NCI-H2029 treated with DMSO at 0.1 percent for 48 hours (cell line): Measurements from ENCODE around the gene TEK.

ENCODE experiments used
- DNase-seq: peaks from one replicate; lab custom pipeline; 2025; lab: John Stamatoyannopoulos, UW

TEK gene

GRCh38 chr9:27179245-27179865 is 70.3 kb downstream of the TEK start:
- DNase-seq, result no peak

DNA sequence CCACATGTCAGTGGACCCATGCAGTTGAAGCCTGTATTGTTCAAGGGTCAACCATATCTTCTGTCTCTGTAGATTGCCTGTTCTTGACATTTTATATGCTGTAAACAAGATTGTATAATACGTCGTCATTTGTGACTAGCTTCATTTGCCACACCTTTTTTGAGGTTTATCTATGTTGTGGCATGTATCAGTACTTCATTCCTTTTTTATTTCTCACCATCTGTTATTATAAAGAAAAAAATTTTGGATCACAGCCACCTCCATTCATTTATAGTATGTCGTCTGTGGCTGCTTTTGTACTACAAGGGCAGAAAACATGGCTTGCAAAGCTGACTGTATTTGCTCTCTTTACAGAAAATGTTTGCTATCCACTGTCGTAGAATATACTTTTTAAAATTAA is 72.4 kb downstream of the TEK start:
- DNase-seq, result no peak

DNA sequence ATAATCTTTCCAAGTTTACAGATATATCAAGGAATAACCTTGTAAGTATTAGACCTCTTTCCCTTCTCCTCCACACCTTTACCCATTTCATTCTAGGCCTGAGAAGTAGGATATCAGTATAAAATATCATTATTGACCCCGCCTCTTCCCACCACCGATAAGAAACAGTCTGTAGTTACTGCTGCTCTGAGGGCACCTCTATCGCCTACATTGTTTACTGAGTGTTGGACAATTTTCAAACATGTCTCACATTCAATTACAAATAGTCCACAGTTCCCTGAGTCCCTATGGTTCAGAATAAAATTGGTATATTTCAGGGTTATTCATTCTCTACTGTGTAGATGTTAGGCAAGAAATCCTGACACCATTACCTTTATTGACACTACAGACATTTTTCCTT is 73.4 kb downstream of the TEK start:
- DNase-seq, result no peak

DNA sequence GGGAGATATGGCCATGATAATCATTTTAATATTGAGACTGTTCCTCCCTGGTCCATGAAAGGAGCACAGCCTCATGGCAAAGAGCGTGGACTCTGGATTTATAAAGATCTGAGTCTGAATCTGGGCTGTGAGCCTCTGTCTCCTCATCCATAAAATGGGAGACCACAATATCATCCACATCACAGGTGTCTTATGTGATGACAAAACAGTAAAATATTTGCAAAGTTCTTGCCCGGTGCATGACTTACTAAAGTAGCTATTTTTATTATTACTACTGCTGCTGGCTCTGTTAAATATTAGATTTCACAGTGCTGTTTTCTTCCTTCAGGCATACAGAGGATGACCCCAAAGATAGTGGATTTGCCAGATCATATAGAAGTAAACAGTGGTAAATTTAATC is 74.1 kb downstream of the TEK start:
- no peak for DNase-seq

DNA sequence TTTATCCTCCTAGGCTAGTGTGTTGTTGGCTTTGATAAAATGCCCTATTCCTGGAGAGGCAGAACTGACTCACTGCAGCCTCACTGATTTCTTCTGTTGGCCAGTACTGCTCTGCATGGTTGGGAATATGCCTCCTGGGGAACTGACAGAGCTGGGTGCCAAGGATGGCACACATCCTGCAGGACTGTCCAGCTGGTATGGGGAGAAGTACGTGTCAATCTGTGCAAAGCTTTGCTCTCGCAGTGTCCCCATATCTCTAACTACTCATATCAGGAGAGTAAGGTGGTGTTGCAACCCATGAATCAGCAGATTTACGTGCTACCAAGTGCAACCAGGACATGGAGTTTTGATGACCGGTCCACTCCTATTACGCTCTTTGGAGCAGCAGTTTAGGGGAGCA is 74.7 kb downstream of the TEK start:
- no peak for DNase-seq

- DNase-seq, result peak; percentile 52
Observed at GRCh38 chr9:27184556-27185351, 75.7 kb downstream of the TEK start.

DNA sequence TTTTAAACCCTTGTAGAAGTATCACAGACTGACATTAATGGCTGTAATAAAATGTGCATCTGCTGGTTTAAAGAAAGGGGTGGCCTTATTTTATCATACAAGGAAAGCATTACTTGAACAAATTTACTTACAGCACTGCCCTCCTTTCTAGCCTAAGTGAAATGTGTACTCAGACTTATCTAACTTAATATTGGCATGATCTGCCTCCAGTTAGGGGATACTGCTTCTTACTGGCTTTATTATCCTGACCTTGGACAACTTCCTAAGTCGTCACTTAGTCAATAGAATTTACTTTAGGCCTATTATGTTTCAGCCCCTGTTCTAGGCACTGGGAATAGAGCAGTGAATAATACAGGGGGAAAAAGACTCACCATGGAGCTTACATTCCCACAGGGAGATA is 79.4 kb downstream of the TEK start:
- no peak for DNase-seq

GRCh38 chr9:27189426-27189825 is 80.4 kb downstream of the TEK start:
- DNase-seq, result no peak

GRCh38 chr9:27192291-27192960 is 83.4 kb downstream of the TEK start:
- no peak for DNase-seq

GRCh38 chr9:27193886-27194285 is 84.9 kb downstream of the TEK start:
- no peak for DNase-seq

DNA sequence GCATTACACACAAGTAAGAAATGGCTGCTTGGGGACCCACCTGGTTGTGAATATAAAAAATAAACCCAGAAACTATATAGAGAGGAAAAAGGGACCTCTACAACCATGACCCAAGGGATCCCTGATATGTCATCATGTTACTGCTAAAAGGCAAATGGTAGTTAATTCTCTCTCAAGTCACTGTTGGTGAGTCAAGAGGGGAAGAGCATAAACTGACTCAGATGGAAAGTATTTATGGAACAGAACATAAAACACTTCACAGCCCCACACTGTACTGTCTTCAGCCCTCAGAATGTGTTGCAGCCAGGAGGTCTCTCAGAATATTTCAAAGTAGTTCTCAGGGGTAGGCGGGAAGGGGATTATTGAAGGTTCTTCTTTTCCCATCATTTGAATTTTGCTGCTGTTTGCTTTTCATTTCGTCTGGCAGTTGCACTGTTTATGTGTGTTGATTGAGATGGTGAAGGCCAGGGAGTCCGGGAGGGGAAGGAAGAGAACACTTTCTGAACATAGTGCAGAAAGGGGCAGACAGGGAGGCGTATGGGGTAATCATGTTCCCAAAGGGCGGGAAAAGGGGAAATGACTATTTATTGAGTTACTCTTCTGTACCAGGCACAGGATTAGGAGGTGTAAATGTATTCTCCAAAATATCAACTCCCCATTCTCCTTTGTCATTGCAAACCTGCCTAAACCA is 85.5 kb downstream of the TEK start:
- DNase-seq, result no peak

DNA sequence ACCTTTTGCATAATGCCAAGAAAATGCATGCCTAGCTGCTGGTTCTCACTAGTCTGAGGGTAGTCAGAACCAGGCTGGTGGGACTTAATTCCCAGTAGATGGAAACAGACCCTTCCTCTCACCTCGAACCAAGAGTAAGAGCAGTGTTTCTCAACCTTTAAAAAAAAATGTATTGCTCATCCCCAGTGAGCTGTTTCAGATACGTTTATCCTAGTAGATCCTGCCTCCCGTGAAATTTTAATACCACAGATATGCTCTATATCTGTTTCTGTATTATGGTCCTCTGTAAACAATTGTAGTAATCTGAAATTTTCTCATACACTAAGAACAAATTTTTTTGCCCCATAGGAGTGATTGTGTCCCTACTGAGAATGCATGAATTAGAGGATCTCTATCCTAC is 86.2 kb downstream of the TEK start:
- no peak for DNase-seq

GRCh38 chr9:27196383-27196782 is 87.4 kb downstream of the TEK start:
- no peak for DNase-seq

DNA sequence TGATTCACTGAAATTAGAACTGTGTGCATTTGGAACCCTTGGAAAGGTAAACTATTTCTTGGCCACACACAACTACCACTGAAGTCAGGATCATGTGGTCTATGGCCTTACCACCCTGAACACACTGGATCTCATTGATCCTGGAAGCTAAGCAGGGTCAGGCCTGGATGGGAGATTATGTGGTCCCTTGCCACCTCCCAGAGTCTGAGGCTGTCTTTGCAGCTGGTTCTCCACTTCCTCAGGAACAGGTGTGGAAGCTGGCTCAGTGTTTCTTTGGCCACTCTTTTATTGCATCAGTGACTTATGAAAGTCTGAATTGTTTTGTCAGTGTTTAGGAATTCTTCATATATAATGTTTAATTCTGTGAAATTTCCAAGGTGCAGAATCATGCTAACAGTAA is 89.2 kb downstream of the TEK start:
- DNase-seq, result no peak

DNA sequence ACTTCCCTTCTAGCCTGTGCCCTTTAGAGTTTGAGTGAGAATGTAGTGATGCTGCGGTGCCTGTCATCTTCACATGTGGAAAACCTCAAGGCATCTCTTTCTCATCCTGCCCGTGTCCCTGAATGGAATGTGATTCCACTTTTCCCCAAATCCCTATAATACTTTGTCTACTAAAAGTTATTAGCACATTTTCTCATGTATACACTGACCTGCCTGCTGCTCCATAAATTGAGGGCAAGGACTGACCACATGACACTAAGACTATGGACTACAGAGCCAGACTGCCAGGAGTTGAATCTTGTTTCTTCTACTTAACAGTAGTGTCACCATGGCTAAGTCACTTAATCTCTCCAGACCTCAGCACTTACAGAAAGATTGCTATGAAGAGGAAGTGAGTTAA is 93.0 kb downstream of the TEK start:
- no peak for DNase-seq

- no peak for DNase-seq
Observed at GRCh38 chr9:27203783-27204182, 94.8 kb downstream of the TEK start.

DNA sequence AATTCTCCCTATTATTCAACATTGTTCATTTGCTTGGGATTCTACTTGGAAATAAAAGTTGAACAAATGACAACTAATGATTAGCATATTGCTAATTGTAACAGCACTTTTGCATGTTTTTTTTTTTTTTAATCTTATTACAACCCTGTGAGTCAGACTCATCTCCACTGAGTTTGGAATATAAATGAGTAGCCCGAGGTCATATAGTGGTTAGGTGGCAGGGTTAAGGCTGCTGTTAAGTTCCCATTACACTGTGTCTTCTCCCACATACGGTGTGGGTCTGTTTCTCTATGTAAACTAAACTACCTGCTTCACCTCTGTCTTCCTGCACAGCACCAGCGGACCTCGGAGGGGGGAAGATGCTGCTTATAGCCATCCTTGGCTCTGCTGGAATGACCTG is 95.6 kb downstream of the TEK start:
- no peak for DNase-seq

GRCh38 chr9:27205198-27205597 is 96.2 kb downstream of the TEK start:
- DNase-seq, result no peak

- no peak for DNase-seq
Observed at GRCh38 chr9:27206041-27206440, 97.0 kb downstream of the TEK start.

- DNase-seq, result no peak
Observed at GRCh38 chr9:27209034-27209433, 100.0 kb downstream of the TEK start.

DNA sequence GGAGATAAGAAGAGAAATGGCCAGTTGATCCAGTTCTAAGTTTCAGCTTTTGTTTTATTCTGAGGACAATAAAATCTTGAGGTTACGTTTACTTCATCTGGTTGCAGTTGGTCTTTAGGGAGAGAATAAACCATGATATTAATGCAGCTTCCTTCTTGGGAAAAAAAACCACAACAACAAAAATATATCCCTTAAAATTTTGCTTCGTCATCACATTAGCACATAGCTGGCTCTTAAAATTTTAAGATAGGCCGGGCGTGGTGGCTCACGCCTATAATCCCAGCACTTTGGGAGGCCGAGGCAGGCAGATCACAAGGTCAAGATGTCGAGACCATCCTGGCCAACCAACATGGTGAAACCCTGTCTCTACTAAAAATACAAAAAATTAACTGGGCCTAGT is 101.6 kb downstream of the TEK start:
- no peak for DNase-seq

DNA sequence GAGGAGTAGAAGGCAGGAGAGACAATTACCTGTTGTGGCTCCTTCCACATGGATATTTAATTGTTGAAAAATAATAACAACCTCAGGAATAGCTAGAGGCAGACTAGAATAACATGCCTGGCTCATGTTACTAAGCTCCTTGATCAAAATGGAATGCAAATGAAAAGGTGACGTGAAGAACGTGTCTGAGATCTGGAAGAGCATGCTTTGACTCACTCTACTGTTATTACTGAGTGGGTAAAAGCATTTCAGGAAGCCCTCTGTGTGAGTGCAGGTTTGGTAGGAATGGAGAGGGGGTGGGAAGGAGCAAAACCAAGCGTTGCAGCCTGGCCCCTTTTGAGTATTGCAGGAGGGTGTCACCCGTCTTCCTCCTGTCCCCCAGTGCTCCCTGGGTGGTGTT is 103.2 kb downstream of the TEK start:
- no peak for DNase-seq

DNA sequence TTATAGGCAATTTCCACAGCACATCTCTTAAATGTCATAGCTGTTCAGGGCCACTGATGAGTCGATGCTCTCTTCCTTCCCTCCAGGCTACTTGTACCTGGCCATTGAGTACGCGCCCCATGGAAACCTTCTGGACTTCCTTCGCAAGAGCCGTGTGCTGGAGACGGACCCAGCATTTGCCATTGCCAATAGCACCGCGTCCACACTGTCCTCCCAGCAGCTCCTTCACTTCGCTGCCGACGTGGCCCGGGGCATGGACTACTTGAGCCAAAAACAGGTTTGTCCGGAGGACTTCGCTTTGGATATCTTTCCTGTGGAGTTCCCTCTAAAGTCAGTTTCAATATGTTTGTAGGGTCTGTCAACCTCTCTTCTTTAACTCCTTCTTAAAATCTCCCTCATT is 103.6 kb downstream of the TEK start:
- no peak for DNase-seq
